Mesendoderm (in vitro differentiated cells): ENCODE results near the gene ADAR.

Experiments
- DNase-seq: peaks from one replicate; pipeline ENCODE4 v3.0.0; 2013
- H2AK5ac ChIP-seq: 2 replicates; pipeline ENCODE4 v1.6.1; 2013; ENCODE audit warnings: low read length, inconsistent platforms
- H2BK120ac ChIP-seq: 2 replicates; pipeline ENCODE4 v1.6.1; 2013; ENCODE audit warnings: low read depth, mild to moderate bottlenecking, low read length, moderate library complexity, mixed read lengths
- H2BK15ac ChIP-seq: replicated peaks from 2 replicates; pipeline ENCODE4 v1.6.1; 2013; ENCODE audit warnings: low read depth, mild to moderate bottlenecking, moderate library complexity
- H2BK5ac ChIP-seq: 2 replicates; pipeline ENCODE4 v1.6.1; 2013; ENCODE audit warnings: low read length, inconsistent platforms
- H3K18ac ChIP-seq: 2 replicates; pipeline ENCODE4 v1.6.1; 2013; ENCODE audit warnings: mild to moderate bottlenecking, low read length, mixed read lengths
- H3K23ac ChIP-seq: one replicate; pipeline ENCODE4 v1.6.1; 2013; ENCODE audit warnings: low read length
- H3K27ac ChIP-seq: 2 replicates; pipeline ENCODE4 v1.5.1; 2013; ENCODE audit warnings: low read depth, mild to moderate bottlenecking, inconsistent platforms, low read length, moderate library complexity
- H3K27me3 ChIP-seq: 2 replicates; pipeline ENCODE4 v1.6.1; 2013; ENCODE audit warnings: low read length, control low read depth, mild to moderate bottlenecking, inconsistent platforms; ENCODE audit not compliant: insufficient read depth, poor library complexity
- H3K36me3 ChIP-seq: 2 replicates; pipeline ENCODE4 v1.6.1; 2013; ENCODE audit warnings: low read length, inconsistent platforms; ENCODE audit not compliant: control insufficient read depth, insufficient read depth
- H3K4ac ChIP-seq: one replicate; pipeline ENCODE4 v1.6.1; 2013; ENCODE audit warnings: low read depth, mild to moderate bottlenecking, low read length, moderate library complexity
- H3K4me1 ChIP-seq: 2 replicates; pipeline ENCODE4 v1.6.1; 2013; ENCODE audit warnings: low read depth, low read length, inconsistent platforms; ENCODE audit not compliant: control insufficient read depth
- H3K4me2 ChIP-seq: 2 replicates; pipeline ENCODE4 v1.6.1; 2013; ENCODE audit warnings: low read length
- H3K4me3 ChIP-seq: 2 replicates; pipeline ENCODE4 v1.5.1; 2013; ENCODE audit warnings: mild to moderate bottlenecking, low read length
- H3K56ac ChIP-seq: one replicate; pipeline ENCODE4 v1.6.1; 2013; ENCODE audit warnings: low read length
- H3K79me1 ChIP-seq: 2 replicates; pipeline ENCODE4 v1.6.1; 2013; ENCODE audit warnings: low read length, inconsistent platforms
- H3K79me2 ChIP-seq: 2 replicates; pipeline ENCODE4 v1.6.1; 2013; ENCODE audit warnings: mild to moderate bottlenecking, low read length; ENCODE audit not compliant: control insufficient read depth, insufficient read depth
- H3K9ac ChIP-seq: 2 replicates; pipeline ENCODE4 v1.6.1; 2013; ENCODE audit warnings: low read length, inconsistent platforms
- H4K5ac ChIP-seq: one replicate; pipeline ENCODE4 v1.6.1; 2013; ENCODE audit warnings: low read length
- H4K8ac ChIP-seq: one replicate; pipeline ENCODE4 v1.6.1; 2013; ENCODE audit warnings: low read depth, mild to moderate bottlenecking, control low read depth, low read length, moderate library complexity
- WGBS: extraction: QIAGEN DNeasy Blood & Tissue Kit; methylation state at CpG from one replicate; pipeline ENCODE4 v1.1.7; 2013; ENCODE audit warnings: low lambda C conversion rate, missing lambda C conversion rate; ENCODE audit not compliant: insufficient coverage; ENCODE audit errors: extremely low coverage; 5-methylcytosine and 5-hydroxymethylcytosine counted together

The ADAR gene

DNA sequence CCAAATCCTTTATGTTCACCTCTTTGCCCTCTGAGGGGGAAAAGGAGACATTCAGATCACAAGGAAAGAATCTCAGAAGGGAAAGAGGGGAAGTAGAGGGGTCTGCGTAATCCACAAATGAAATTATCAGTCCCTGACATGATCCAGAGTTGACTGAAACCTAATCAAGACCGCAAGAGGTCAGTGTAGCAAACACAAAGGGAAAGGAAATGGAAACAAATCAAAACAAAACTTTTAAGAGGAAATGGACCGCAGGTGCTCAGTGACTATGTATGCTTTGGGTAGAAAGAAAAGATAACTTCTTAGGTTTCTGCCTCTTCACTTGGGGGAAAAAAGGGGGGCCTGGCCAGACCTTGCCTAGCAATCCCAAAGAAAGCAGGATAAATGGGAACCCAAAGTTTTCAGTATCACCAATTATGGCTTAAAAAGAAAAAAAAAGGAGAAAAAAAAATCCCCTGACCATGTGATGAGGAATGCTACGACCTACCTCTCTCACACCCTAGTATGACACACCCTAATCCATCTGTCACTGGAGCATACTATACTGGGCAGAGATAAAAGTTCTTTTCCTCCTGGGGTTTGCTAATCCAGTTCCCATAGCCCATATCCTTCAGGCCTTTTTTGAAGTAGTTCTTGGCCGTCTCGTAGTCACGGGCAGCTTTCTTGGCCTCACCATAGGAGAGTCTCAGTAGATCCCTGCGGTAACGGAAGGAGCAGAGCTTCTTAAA lies 23.6 kb downstream of the ADAR start:
- H4K5ac ChIP-seq = no peak overlapping the region
- no peak overlapping the region for H3K4me3 ChIP-seq
- H3K36me3 ChIP-seq = peaks cover 30% of the 10 kb centered on the region
- no peak overlapping the region for H2BK15ac ChIP-seq
- no peaks in the 10 kb centered on the region for H3K79me1 ChIP-seq
- no peak overlapping the region for H2AK5ac ChIP-seq
- H3K4ac ChIP-seq = no peak overlapping the region
- H2BK120ac ChIP-seq = no peak overlapping the region
- no peak overlapping the region for H3K27ac ChIP-seq
- no peak overlapping the region for H2BK5ac ChIP-seq
- H3K4me1 ChIP-seq = no peaks in the 10 kb centered on the region
- H3K4me2 ChIP-seq = no peak overlapping the region
- H3K79me2 ChIP-seq = no peaks in the 10 kb centered on the region
- H3K18ac ChIP-seq = no peak overlapping the region
- H3K23ac ChIP-seq = no peak overlapping the region
- no CpG with 5 or more reads among the region's 9 CpGs for WGBS
- no peak for DNase-seq
- H3K56ac ChIP-seq = no peak overlapping the region
- no peak overlapping the region for H4K8ac ChIP-seq
- no peaks in the 10 kb centered on the region for H3K27me3 ChIP-seq
- H3K9ac ChIP-seq = no peak overlapping the region

DNA sequence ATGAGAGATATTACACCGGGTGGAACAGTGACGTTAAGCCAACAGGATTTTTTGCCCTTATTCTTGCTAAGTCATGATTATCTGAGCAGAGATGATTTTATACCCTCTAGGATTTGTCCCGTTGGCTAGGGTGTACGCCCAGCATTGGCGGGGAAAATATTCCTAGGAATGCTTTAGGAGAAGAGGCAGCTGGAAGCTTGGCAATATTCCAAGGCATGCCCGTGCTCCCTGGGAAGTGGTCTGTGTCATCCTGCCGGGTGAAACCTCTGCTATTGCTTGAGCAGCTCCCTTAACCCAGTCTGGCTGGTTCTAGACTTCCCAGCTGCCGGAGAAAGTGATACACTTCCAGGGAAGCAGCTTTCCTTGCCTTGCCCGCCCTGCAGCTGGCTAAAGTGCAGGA lies 24.2 kb downstream of the ADAR start:
- Histone ChIP-seq H2BK120ac (no peak overlapping the region), H2BK15ac (no peak overlapping the region), H3K4me2 (no peak overlapping the region), H3K36me3 (peaks cover 25% of the 10 kb centered on the region), H2AK5ac (no peak overlapping the region), H3K79me1 (no peaks in the 10 kb centered on the region), H3K9ac (no peak overlapping the region), H3K56ac (no peak overlapping the region), H3K79me2 (no peaks in the 10 kb centered on the region), H4K5ac (no peak overlapping the region), H3K18ac (no peak overlapping the region), H3K4ac (no peak overlapping the region), H3K4me3 (no peak overlapping the region), H3K27ac (no peak overlapping the region), H4K8ac (no peak overlapping the region), H3K23ac (no peak overlapping the region), H3K4me1 (no peaks in the 10 kb centered on the region), H2BK5ac (no peak overlapping the region), H3K27me3 (no peaks in the 10 kb centered on the region)
- no CpG with 5 or more reads among the region's 9 CpGs for WGBS
- DNase-seq = no peak

DNA sequence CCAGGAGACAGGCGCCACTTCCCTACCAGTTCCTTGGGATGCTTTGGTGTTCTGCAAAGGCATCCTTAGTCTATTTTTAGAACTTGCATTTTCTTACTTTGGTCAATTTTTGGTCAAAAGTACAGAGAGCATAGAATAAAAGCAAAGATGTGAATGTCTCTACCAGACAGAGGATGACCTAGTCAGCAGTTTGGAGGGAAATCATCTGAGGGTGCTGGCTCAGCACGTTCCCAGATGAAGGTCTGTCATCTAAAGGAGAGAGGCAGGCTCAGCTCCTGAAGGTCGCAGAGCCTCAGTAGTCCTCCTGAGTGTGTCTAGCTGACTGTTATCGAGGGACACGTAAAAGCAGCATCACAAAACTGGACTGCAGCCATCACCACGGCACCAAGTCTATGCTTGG lies 25.1 kb downstream of the ADAR start:
- no peak overlapping the region for H3K9ac ChIP-seq
- no peak overlapping the region for H3K56ac ChIP-seq
- H3K79me2 ChIP-seq = no peaks in the 10 kb centered on the region
- H3K4me2 ChIP-seq = no peak overlapping the region
- no peak overlapping the region for H2BK5ac ChIP-seq
- no peaks in the 10 kb centered on the region for H3K4me1 ChIP-seq
- no peak overlapping the region for H4K8ac ChIP-seq
- DNase-seq = no peak
- no peak overlapping the region for H2BK15ac ChIP-seq
- H3K79me1 ChIP-seq = no peaks in the 10 kb centered on the region
- no peak overlapping the region for H3K4ac ChIP-seq
- H3K18ac ChIP-seq = no peak overlapping the region
- no peak overlapping the region for H3K23ac ChIP-seq
- H3K4me3 ChIP-seq = no peak overlapping the region
- H3K27me3 ChIP-seq = no peaks in the 10 kb centered on the region
- no peak overlapping the region for H4K5ac ChIP-seq
- no peak overlapping the region for H2AK5ac ChIP-seq
- WGBS = no CpG with 5 or more reads among the region's 6 CpGs
- no peak overlapping the region for H2BK120ac ChIP-seq
- no peak overlapping the region for H3K27ac ChIP-seq
- H3K36me3 ChIP-seq = peaks cover 26% of the 10 kb centered on the region

DNA sequence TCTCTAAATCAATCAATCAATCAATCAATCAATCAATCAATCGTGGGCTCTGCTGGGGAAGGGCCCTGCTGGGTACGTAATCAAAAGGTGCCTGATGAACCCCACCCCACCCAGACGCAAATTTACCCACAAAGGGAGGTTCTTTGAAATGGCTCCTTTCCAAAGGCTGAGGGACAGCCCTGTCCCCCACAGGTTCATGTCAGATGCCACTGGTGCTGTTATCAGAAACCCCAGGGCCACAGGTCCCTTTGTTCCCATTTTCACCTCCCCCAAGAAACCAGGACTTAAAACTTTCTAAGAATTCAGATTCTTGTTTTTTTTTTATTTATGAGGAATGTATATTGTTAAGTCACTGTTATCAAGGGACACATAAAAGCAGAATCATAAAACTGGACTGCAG lies 26.2 kb downstream of the ADAR start:
- Histone ChIP-seq H3K23ac (no peak overlapping the region), H3K27ac (no peak overlapping the region), H3K9ac (no peak overlapping the region), H2BK5ac (no peak overlapping the region), H3K4me1 (no peaks in the 10 kb centered on the region), H3K27me3 (no peaks in the 10 kb centered on the region), H2BK15ac (no peak overlapping the region), H3K79me1 (no peaks in the 10 kb centered on the region), H2AK5ac (no peak overlapping the region), H4K5ac (no peak overlapping the region), H3K4me2 (no peak overlapping the region), H3K56ac (no peak overlapping the region), H3K4me3 (no peak overlapping the region), H3K36me3 (peaks cover 23% of the 10 kb centered on the region), H3K4ac (no peak overlapping the region), H3K79me2 (no peaks in the 10 kb centered on the region), H3K18ac (no peak overlapping the region), H4K8ac (no peak overlapping the region), H2BK120ac (no peak overlapping the region)
- DNase-seq = no peak
- no CpG with 5 or more reads among the region's 3 CpGs for WGBS

DNA sequence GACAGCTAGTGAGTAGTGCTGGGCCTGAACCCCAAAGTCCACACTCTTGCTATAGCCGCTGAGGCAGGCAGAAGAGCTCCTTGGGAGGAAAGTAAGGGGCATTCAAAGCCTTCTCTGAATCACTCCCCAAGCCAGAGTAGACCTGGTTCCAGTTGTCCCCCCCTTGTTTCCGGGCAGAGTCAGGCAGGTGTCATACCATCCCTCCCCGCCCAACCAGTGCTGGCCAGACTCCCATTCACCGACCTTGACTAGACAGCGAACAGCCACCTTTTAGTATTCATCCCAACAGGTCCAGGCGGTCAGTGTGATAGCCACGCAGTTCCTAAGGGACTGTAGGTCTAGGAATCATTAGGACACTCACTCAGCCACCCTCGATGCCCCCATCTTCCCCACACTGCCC lies 28.6 kb downstream of the ADAR start:
- no peak overlapping the region for H3K4me3 ChIP-seq
- no peak overlapping the region for H3K27ac ChIP-seq
- no peak overlapping the region for H2BK120ac ChIP-seq
- no peaks in the 10 kb centered on the region for H3K79me1 ChIP-seq
- no peaks in the 10 kb centered on the region for H3K4me1 ChIP-seq
- peaks cover 11% of the 10 kb centered on the region for H3K36me3 ChIP-seq
- H3K56ac ChIP-seq = no peak overlapping the region
- H3K27me3 ChIP-seq = no peaks in the 10 kb centered on the region
- no peak overlapping the region for H2AK5ac ChIP-seq
- no peak overlapping the region for H4K8ac ChIP-seq
- H3K4me2 ChIP-seq = no peak overlapping the region
- H2BK15ac ChIP-seq = no peak overlapping the region
- H3K79me2 ChIP-seq = no peaks in the 10 kb centered on the region
- H3K9ac ChIP-seq = no peak overlapping the region
- no peak overlapping the region for H3K18ac ChIP-seq
- H4K5ac ChIP-seq = no peak overlapping the region
- H2BK5ac ChIP-seq = no peak overlapping the region
- no peak overlapping the region for H3K4ac ChIP-seq
- DNase-seq = no peak
- WGBS = no CpG with 5 or more reads among the region's 8 CpGs
- no peak overlapping the region for H3K23ac ChIP-seq

DNA sequence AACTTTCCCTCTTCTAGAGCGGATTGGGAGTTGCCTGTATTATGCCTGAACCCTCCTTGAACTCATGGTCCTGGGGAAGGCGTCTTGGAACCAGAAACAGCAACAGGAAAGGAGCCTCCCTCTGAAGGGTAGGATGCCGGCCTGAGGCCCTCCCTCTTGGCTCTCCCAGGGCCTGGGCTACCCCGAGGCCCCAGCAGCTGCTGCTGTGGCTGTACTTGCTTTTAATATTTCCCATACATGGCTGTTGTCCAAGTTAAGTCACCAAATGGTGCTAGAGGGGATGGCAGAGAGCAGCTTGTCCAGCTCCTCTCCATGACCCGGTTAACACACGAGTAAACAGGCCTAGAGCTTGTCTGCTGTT lies 29.9 kb downstream of the ADAR start:
- Histone ChIP-seq H4K5ac (no peak overlapping the region), H2BK15ac (no peak overlapping the region), H3K23ac (no peak overlapping the region), H4K8ac (no peak overlapping the region), H3K18ac (no peak overlapping the region), H2BK5ac (no peak overlapping the region), H3K56ac (no peak overlapping the region), H3K9ac (no peak overlapping the region), H3K27ac (no peak overlapping the region), H2BK120ac (no peak overlapping the region), H3K4ac (no peak overlapping the region), H3K4me2 (no peak overlapping the region), H3K79me2 (no peaks in the 10 kb centered on the region), H3K27me3 (no peaks in the 10 kb centered on the region), H3K36me3 (peaks cover 10% of the 10 kb centered on the region), H3K79me1 (no peaks in the 10 kb centered on the region), H3K4me3 (no peak overlapping the region), H2AK5ac (no peak overlapping the region), H3K4me1 (no peaks in the 10 kb centered on the region)
- DNase-seq = no peak
- no CpG with 5 or more reads among the region's 6 CpGs for WGBS
